Endothelial cell of umbilical vein (primary cell): ENCODE results near the gene NR2C1. TPM values are rescaled to one million over a fixed set of nuclear protein-coding genes. Genes with fewer than 3 reads are reported as not detected.

Experiments
- BruUV-seq: library from RNA; stranded (reverse); fragments of 400-500 nt; replicated peaks from 2 replicates; lab custom pipeline; 2021; lab: Mats Ljungman, UMichigan
- CTCF ChIA-PET: fragments of 300-600, 350-600 bp; sonication (Branson Sonifier 250); formaldehyde crosslinking; loops from one replicate; lab custom pipeline; 2021; ENCODE audit warnings: antibody characterized with exemption, inconsistent platforms; lab: Charles Lee
- POLR2A ChIA-PET: fragments of 300-600, 350-600 bp; sonication (Branson Sonifier 250); formaldehyde crosslinking; loops from one replicate; lab custom pipeline; 2021; ENCODE audit warnings: antibody characterized with exemption, inconsistent platforms; lab: Charles Lee
- DNase-seq: peaks from one replicate; pipeline ENCODE4 v3.0.0-alpha.2; 2011; ENCODE audit warnings: low read depth, low spot score
- FAIRE-seq: peaks from 2 replicates; lab custom pipeline; 2011; peaks lifted over from hg19 to GRCh38; lab: Jason Lieb, UNC
- H2AFZ ChIP-seq: 2 replicates; pipeline ENCODE4 v1.6.0; 2012; ENCODE audit warnings: low read depth, low read length, control low read depth, inconsistent platforms
- H3K27ac ChIP-seq: 2 replicates; pipeline ENCODE4 v1.5.1; 2011; ENCODE audit warnings: low read depth, mild to moderate bottlenecking, control low read depth, low read length, moderate library complexity; ENCODE audit not compliant: insufficient read depth
- H3K27me3 ChIP-seq, 2 experiments: 2 replicates each; pipeline versions ENCODE4 v1.6.0 to v1.6.1; 2011; ENCODE audit warnings: low read length in 2 of 2, mixed read lengths in 1 of 2; ENCODE audit not compliant: control insufficient read depth in 2 of 2, insufficient read depth in 2 of 2
- H3K36me3 ChIP-seq, 2 experiments: 2 replicates in 1 of 2; 3 replicates in 1 of 2; pipeline ENCODE4 v1.5.1; 2011; ENCODE audit warnings: low read length in 2 of 2, mild to moderate bottlenecking in 1 of 2, moderate library complexity in 1 of 2; ENCODE audit not compliant: control insufficient read depth in 2 of 2, insufficient read depth in 2 of 2; ENCODE audit errors: extremely low read depth in 1 of 2
- H3K4me1 ChIP-seq: 3 replicates; pipeline ENCODE4 v1.5.1; 2011; ENCODE audit warnings: mild to moderate bottlenecking, low read length; ENCODE audit not compliant: control insufficient read depth, insufficient read depth; ENCODE audit errors: extremely low read depth
- H3K4me2 ChIP-seq: 2 replicates; pipeline ENCODE4 v1.6.1; 2011; ENCODE audit warnings: low read length, control low read depth, mixed read lengths; ENCODE audit not compliant: insufficient read depth
- H3K4me3 ChIP-seq, 3 experiments: fragments of 200-600 bp in 1 of 3; sonication (generic), shearing (Covaris generic) in 1 of 3; replicated peaks in 1 of 3; 2 replicates each; pipeline ENCODE4 v1.5.1; 2011 to 2016; ENCODE audit warnings: control low read depth in 3 of 3, low read length in 3 of 3, mild to moderate bottlenecking in 2 of 3, inconsistent platforms in 1 of 3, low read depth in 1 of 3, moderate library complexity in 1 of 3; ENCODE audit not compliant: insufficient read depth in 1 of 3
- H3K79me2 ChIP-seq: 2 replicates; pipeline ENCODE4 v1.6.0; 2012; ENCODE audit warnings: low read length, inconsistent platforms; ENCODE audit not compliant: control insufficient read depth, insufficient read depth
- H3K9ac ChIP-seq: replicated peaks from 2 replicates; pipeline ENCODE3; 2011; ENCODE audit warnings: low read length, control low read depth; ENCODE audit not compliant: insufficient read depth; ENCODE audit errors: extremely low read depth
- H3K9me1 ChIP-seq: replicated peaks from 3 replicates; pipeline ENCODE4 v1.6.0; 2011; ENCODE audit warnings: mild to moderate bottlenecking, low read length; ENCODE audit not compliant: control insufficient read depth, insufficient read depth; ENCODE audit errors: extremely low read depth
- H3K9me3 ChIP-seq: replicated peaks from 2 replicates; pipeline ENCODE4 v1.5.1; 2012; ENCODE audit warnings: low read length, inconsistent platforms; ENCODE audit not compliant: control insufficient read depth, insufficient read depth
- H4K20me1 ChIP-seq: replicated peaks from 2 replicates; pipeline ENCODE3; 2011; ENCODE audit warnings: mild to moderate bottlenecking, low read length; ENCODE audit not compliant: control insufficient read depth, insufficient read depth; ENCODE audit errors: extremely low read depth
- EZH2 ChIP-seq: IDR thresholded peaks from 2 replicates; pipeline ENCODE4 v1.6.1; 2012; ENCODE audit warnings: borderline replicate concordance, low read depth, mild to moderate bottlenecking, moderate library complexity, low read length, inconsistent platforms; ENCODE audit not compliant: severe bottlenecking
- FOS ChIP-seq: IDR thresholded peaks from 2 replicates; pipeline ENCODE4 v1.6.1; 2011; ENCODE audit warnings: mild to moderate bottlenecking, low read length, moderate library complexity, borderline replicate concordance; ENCODE audit not compliant: insufficient read depth
- GATA2 ChIP-seq: IDR thresholded peaks from 2 replicates; pipeline ENCODE4 v1.7.0; 2011; ENCODE audit warnings: low read depth, mild to moderate bottlenecking, moderate library complexity, mixed read lengths, low read length; ENCODE audit not compliant: insufficient read length, insufficient read depth
- JUN ChIP-seq: IDR thresholded peaks from 2 replicates; pipeline ENCODE4 v1.6.1; 2011; ENCODE audit warnings: borderline replicate concordance, low read depth; ENCODE audit not compliant: insufficient read length, insufficient read depth
- MYC ChIP-seq: IDR thresholded peaks from one replicate; pipeline ENCODE4 v1.6.1; 2011; ENCODE audit warnings: mild to moderate bottlenecking, low read depth, low read length
- POLR2A ChIP-seq: IDR thresholded peaks from 2 replicates; pipeline ENCODE4 v1.6.1; 2012; ENCODE audit warnings: low read depth, mild to moderate bottlenecking, control low read depth, low read length
- POLR2AphosphoS5 ChIP-seq: IDR thresholded peaks from 2 replicates; pipeline ENCODE4 v1.6.1; 2012; ENCODE audit warnings: low read depth, mild to moderate bottlenecking, control low read depth, low read length, moderate library complexity; ENCODE audit not compliant: insufficient read depth
- dilution Hi-C: fragments of 300-500 bp; cut with MboI; formaldehyde crosslinking; loops from one replicate; pipeline ENCODE4 v1.15.0; 2019; ENCODE audit warnings: low sequenced_read_pairs; ENCODE audit not compliant: extremely low pct_ligation_motif_present
- intact Hi-C: fragments of 100-400 bp; cut with micrococcal nuclease; formaldehyde crosslinking; loops from one replicate; pipeline ENCODE4 v1.10.0; 2022
- polyA plus RNA-seq, 4 experiments: library from polyadenylated mRNA; depleted of rRNA in 3 of 4; stranded (reverse) in 3 of 4; unstranded in 1 of 4; fragments of >200 nt; gene quantifications; 2 replicates each; pipeline versions ENCODE4 v1.2.1 to v1.2.3, GENCODE V29; 2011 to 2012; ENCODE audit warnings: missing spikeins in 1 of 4
- total RNA-seq: library from RNA; stranded (reverse); gene quantifications from 2 replicates; pipeline ENCODE4 v1.2.3, GENCODE V29; 2021
- TF ChIP-seq, protein P1 (sequence below), 2 donors: IDR thresholded peaks; 1 replicate in 1 of 2; 2 replicates in 1 of 2; pipeline ENCODE4 v1.5.1; 2011; ENCODE audit warnings: low read length in 2 of 2, mild to moderate bottlenecking in 2 of 2, moderate library complexity in 2 of 2, control low read depth in 1 of 2, inconsistent platforms in 1 of 2, low read depth in 1 of 2; ENCODE audit not compliant: insufficient read depth in 1 of 2; ENCODE audit errors: extremely low read depth in 1 of 2

The NR2C1 gene
- total and polyA plus RNA-seq, 2 donors (not counting 3 experiments of a cell fraction or from before 2014, with no cell fraction given), result 21.0 to 37.7 TPM

DNA sequence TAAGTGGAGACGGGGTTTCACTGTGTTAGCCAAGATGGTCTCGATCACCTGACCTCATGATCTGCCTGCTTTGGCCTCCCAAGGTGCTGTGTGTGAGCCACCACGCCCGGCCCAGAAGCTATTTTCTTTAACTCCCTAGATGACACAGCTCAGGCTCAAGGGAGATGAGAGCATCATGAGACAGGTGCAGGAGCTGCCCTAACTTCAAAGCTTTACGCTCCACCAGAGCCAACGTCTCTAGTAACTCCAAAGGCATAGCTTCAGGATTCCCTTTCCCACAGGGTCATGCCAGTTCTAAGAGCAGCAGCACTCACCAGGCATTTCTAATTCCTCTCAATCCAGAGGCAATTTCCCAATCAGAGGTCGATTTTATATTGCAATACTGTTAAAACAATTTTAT, 91.0 kb downstream of the NR2C1 start:
- FAIRE-seq (no peak), DNase-seq (no peak)
- H3K4me2 ChIP-seq, result no peak overlapping the region
- H3K9me1 ChIP-seq, result no peaks in the 10 kb centered on the region
- TF ChIP-seq, protein P1, sequence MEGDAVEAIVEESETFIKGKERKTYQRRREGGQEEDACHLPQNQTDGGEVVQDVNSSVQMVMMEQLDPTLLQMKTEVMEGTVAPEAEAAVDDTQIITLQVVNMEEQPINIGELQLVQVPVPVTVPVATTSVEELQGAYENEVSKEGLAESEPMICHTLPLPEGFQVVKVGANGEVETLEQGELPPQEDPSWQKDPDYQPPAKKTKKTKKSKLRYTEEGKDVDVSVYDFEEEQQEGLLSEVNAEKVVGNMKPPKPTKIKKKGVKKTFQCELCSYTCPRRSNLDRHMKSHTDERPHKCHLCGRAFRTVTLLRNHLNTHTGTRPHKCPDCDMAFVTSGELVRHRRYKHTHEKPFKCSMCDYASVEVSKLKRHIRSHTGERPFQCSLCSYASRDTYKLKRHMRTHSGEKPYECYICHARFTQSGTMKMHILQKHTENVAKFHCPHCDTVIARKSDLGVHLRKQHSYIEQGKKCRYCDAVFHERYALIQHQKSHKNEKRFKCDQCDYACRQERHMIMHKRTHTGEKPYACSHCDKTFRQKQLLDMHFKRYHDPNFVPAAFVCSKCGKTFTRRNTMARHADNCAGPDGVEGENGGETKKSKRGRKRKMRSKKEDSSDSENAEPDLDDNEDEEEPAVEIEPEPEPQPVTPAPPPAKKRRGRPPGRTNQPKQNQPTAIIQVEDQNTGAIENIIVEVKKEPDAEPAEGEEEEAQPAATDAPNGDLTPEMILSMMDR (IDR thresholded peaks at IDR 0.05; ENCODE audit: extremely low read depth in 1 of 2, insufficient read depth in 1 of 2, low read depth in 1 of 2, low read length in 2 of 2), result no peak
- TF ChIP-seq MYC (no peak), FOS (no peak), JUN (no peak), POLR2AphosphoS5 (no peak), GATA2 (no peak), POLR2A (no peak), EZH2 (no peak)
- H4K20me1 ChIP-seq, result no peaks in the 10 kb centered on the region
- CTCF ChIA-PET, result interaction anchor here (1.0 to 1.4 kb wide), 5 partner anchors 9 to 552 kb away, joined by 3 to 4 read pairs (median 3); no protein-coding TSS in a partner anchor
- no TSS peak for BruUV-seq
- intact Hi-C loops, result loop anchor here (5.0 kb wide), 1 partner anchor 340 kb away; no protein-coding TSS in a partner anchor
- H3K4me1 ChIP-seq, result no peaks in the 10 kb centered on the region
- POLR2A ChIA-PET, result interaction anchor here (0.7 kb wide), 1 partner anchor 48 kb away, joined by 7 read pairs; no protein-coding TSS in a partner anchor
- no peak overlapping the region for H3K27ac ChIP-seq
- no peaks in the 10 kb centered on the region for H3K79me2 ChIP-seq
- no peaks in the 10 kb centered on the region for H3K9me3 ChIP-seq
- H3K4me3 ChIP-seq, result no peak overlapping the region
- no peak overlapping the region for H3K9ac ChIP-seq
- peaks cover 0 to 5% of the 10 kb centered on the region in 2 experiments for H3K36me3 ChIP-seq
- no peaks in the 10 kb centered on the region for H3K27me3 ChIP-seq
- dilution Hi-C loops, result no loop called here
- H2AFZ ChIP-seq, result no peak overlapping the region
